NCI-H1092 treated with DMSO at 0.1 percent for 48 hours (cell line): ENCODE results near the gene WNT3.

ENCODE experiments used
- DNase-seq: peaks from one replicate; lab custom pipeline; 2025; lab: John Stamatoyannopoulos, UW

The WNT3 gene

DNA sequence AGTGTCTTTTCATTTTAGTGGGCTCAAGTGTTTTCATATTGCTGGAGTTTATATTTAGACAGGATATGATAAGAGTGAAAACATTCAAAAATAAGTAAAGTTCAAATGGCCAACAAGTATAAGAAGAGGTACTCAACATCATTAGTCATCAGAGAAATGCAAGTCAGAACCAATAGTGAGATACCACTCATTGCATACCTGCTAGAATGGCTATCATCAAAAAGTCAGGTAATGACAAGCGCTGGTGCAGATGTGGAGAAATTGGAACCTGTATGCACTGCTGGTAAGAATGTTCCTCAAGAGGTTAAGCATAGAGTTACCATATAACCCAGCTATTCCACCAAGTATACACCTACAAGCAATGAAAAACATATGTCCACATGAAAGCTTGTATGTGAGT lies 87.8 kb downstream of the WNT3 start:
- DNase-seq = no peak

DNA sequence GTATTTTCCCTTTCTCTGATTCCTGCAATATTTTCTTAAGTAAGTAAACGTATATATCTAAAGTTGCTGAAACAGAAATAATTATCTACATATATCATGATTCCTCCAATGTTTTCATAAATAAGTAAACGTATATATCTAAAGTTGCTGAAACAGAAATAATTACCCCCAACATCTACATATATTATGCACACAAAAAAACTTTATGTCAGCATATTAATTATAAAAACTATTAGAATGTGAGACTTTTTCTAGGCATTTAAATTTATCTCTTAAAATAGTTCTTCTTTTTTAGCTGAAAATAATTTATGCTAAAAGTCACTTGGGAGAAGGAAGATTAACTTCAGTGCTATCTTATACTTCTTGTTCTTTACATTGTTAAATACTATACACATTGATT lies 88.5 kb downstream of the WNT3 start:
- DNase-seq = no peak

DNA sequence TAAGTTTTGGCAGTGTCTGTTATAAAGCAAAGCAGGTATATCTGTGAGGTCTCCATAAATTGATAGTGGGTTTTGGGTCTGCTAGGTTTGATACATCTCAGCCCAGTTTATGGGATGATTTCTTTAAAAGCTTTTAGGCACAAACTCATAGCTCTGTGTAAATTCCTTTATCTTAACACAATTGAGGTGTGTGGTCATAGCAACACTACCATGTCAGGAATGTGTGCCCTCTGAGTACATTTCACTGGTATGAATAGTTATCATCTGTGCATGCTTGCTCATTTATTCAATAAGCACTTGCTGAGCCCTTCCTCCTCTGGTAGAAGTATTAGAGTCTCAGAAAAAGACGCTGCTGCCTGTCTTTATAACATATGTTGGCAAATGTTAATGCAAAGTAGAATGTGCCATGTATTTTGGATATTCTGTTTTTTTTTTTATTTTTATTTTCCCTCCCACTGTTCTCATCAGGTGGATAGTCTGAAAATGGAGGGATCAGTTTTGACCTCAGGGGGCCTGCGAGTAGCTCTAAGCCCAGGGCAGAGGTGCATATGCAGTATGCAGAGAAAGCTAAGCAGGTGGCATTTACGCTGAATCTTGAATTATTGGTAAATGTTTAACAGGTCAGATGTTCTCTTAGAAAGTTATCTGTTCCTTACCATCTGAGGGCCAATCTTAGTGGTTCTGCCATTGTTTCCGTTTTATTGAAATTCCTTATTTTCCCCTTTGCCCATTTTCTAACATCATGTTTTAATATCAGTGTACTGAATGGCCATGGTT lies 90.7 kb downstream of the WNT3 start:
- DNase-seq = no peak

DNA sequence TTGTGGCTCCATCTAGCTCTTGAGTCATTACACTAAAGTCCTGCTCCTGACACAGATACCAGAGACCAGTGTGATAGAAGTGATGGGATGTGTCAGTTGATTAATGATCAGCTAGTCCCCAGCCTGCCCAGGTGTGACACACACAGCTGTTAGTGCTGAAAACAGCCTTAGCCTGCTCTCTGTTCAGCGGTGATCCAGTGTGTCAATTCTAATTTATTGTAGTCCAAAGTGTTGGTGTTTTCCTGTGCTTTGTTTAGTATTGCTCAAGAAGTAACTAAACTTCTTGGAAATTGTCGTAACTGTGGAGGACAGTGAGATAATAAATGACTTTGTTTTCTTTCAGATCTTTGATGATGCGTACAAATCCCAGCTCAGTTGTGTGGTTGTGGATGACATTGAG lies 92.3 kb downstream of the WNT3 start:
- no peak for DNase-seq

DNA sequence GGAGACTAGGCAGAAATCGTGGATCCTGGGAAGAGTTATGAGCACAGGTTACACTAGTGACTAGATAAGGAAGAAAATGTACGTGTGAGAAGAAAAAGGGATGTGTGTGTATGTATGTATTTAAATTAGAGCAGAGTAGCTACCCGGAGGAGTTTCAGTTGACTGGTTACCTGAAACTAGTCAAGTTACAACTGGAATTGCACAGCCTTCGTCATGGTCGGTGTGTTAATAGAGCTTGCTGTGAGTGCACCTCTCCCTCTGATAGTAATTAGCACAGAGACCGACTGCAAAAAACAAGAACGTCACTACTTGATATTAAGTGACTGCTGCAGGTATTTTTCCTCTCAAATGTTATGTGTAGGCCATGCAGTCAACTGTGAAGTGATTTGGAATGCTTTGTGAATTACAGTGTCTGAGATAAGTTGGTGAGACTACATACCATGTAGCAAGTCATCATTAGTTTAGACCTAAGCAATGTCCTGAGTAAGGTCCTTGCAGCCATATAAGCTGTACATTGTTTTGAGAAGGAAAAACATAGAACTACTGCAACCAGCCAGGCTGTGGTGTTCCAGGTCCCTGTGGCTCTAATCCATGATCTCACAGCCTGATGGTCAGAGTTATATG lies 95.7 kb downstream of the WNT3 start:
- DNase-seq = no peak

DNA sequence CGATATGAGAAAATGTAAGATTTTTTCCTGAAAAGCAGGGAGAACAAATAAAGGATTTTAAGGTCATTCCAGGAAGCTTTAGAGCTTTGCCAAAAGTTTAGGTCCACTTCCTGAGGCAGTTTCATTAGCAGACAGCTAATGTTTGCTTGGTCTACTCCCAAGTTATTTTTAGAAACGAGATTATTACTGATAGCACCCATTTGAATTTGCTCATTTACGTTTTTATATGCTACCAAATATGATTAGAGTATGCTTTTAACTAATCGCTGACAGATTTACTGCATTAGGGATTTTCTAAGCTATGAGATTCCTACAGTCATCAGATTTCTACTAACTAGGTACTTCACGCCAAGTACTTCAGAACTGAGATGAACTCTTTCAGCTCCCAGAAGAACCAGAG lies 98.1 kb downstream of the WNT3 start:
- no peak for DNase-seq

DNA sequence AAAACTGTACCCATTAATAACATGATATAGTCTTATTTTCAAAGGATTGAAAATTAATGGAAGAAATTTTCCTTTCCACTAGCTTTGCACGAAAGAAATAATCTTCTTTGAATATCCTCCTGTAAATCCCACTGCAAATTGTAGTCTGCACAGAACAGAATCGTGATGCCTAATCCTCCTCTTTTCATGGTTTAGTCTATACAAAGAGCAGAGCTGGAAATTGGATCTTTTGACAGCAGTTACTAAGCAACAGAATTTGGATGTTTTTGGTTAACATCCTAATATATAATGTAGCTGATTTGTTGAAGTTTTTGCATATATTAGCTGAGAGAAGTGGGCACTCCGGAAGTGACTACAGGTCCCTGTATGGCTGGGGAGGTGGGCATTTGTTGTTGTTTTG lies 98.6 kb downstream of the WNT3 start:
- DNase-seq = no peak

DNA sequence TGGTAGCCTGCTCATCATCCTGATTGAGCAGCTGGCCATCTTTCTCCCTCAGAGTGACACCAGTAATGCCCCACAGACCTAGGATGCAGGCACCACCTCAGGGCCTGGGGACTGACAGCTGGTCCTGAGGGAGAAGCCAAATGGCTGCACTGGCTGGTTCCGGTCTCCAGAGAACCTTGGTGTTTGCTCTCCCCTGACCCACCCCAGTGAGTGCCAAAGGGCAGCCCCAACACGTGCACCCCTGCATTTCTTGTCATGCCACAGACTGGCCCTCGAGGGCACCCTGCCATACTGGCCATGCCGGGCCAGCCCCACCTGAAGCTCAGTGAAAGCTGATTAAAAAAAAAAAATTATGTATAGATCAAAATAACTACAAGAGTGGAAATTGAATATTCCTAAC lies 100.5 kb downstream of the WNT3 start:
- no peak for DNase-seq
